Smooth muscle cell (in vitro differentiated cells): ENCODE measurements around the gene YWHAG. TPM values are rescaled to one million over a fixed set of nuclear protein-coding genes. Genes with fewer than 3 reads are reported as not detected.

Source experiments
- DNase-seq: peaks from one replicate; lab custom pipeline; 2025; ENCODE audit not compliant: unreplicated experiment; lab: John Stamatoyannopoulos, UW
- H2AFZ ChIP-seq: fragments of 200-600 bp; sonication (generic); 2 replicates; pipeline ENCODE4 v1.6.0; 2016; ENCODE audit warnings: antibody characterized with exemption, low read depth, mild to moderate bottlenecking
- H3F3A ChIP-seq: fragments of 200-600 bp; sonication (generic); 2 replicates; pipeline ENCODE4 v1.6.0; 2017; ENCODE audit warnings: antibody characterized with exemption, low read depth
- H3K27ac ChIP-seq: fragments of 200-600 bp; sonication (generic); 2 replicates; pipeline ENCODE4 v1.5.1; 2016; ENCODE audit warnings: low read depth, mild to moderate bottlenecking
- H3K27me3 ChIP-seq: fragments of 200-600 bp; sonication (generic); 2 replicates; pipeline ENCODE4 v1.6.1; 2016; ENCODE audit warnings: low read depth, mild to moderate bottlenecking
- H3K36me3 ChIP-seq: fragments of 200-600 bp; sonication (generic); 2 replicates; pipeline ENCODE4 v1.5.1; 2016; ENCODE audit warnings: low read depth
- H3K4me1 ChIP-seq: fragments of 200-600 bp; sonication (generic); 2 replicates; pipeline ENCODE4 v1.5.1; 2016; ENCODE audit warnings: low read depth
- H3K4me2 ChIP-seq: fragments of 200-600 bp; sonication (generic); 2 replicates; pipeline ENCODE4 v1.6.0; 2016; ENCODE audit warnings: mild to moderate bottlenecking
- H3K4me3 ChIP-seq: fragments of 200-600 bp; sonication (generic); 2 replicates; pipeline ENCODE4 v1.5.1; 2016; ENCODE audit warnings: mild to moderate bottlenecking
- H3K79me2 ChIP-seq: fragments of 200-600 bp; sonication (generic); 2 replicates; pipeline ENCODE4 v1.6.0; 2016; ENCODE audit warnings: low read depth, mild to moderate bottlenecking
- H3K9ac ChIP-seq: fragments of 200-600 bp; sonication (generic); 2 replicates; pipeline ENCODE4 v1.6.0; 2016; ENCODE audit warnings: low read depth
- H3K9me3 ChIP-seq: fragments of 200-600 bp; sonication (generic); replicated peaks from 2 replicates; pipeline ENCODE4 v1.5.1; 2016; ENCODE audit warnings: low read depth
- H4K20me1 ChIP-seq: fragments of 200-600 bp; sonication (generic); 2 replicates; pipeline ENCODE4 v1.6.0; 2016; ENCODE audit warnings: low read depth
- CTCF ChIP-seq: fragments of 200-600 bp; sonication (generic); IDR thresholded peaks from 2 replicates; pipeline ENCODE4 v1.5.1; 2017; ENCODE audit warnings: borderline replicate concordance, mild to moderate bottlenecking, antibody characterized with exemption; ENCODE audit not compliant: insufficient read depth, poor library complexity, severe bottlenecking
- WGBS: methylation state at CpG from one replicate; pipeline ENCODE4 v1.1.7; 2016; ENCODE audit warnings: low lambda C conversion rate; 5-methylcytosine and 5-hydroxymethylcytosine counted together
- polyA plus RNA-seq: library from polyadenylated mRNA; unstranded; fragments of >200 nt; fragmentation: Nextera tagmentation; extraction: Ambion mirVana; gene quantifications from 2 replicates; pipeline ENCODE4 v1.2.1, GENCODE V29; 2016
- total RNA-seq: library from RNA; depleted of rRNA; stranded (reverse); fragments of >200 nt; gene quantifications from 2 replicates; pipeline ENCODE4 v1.2.3, GENCODE V29; 2014

Gene YWHAG
- total and polyA plus RNA-seq, 2 experiments from 2014 or later = 17.6 to 132 TPM

GRCh38 chr7:76282344-76283253 lies 76.2 kb downstream of the YWHAG start:
- no peak for DNase-seq
- Histone ChIP-seq H3K9ac (no peak overlapping the region), H3K27me3 (peaks cover 14% of the 10 kb centered on the region)

DNA sequence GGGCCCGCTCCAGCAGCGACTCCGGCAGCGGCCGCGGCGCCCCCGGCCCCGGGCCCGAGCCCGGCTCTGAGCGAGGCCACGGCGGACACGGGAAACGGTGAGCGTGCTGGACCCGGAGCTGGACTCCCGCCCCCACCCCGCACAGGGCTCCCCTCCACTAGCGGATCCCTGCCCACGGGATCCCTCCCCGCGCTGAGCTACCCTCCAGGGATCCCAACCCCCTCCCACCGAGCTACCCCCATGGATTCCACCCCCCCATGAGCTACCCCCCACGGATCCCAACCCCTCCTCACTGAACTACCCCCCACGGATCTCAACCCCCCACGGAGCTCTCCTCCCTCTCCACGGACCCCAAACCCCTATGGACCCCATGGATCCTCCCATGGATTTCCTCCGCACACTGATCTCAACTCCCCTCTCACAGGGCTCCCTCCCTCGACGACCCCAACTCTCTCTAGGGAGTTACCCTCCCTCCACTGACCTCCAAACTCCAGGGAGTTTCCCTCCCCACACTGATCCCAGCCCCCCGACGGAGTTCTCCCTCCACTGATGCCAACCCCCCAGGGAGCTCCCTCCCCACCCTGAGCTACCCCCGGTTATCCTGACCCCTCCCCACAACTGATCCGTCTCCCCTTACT lies 77.0 kb downstream of the YWHAG start:
- 0% methylated on average over 12 of the region's 36 CpGs for WGBS

More at GRCh38 chr7:76282344-76283253, 76.2 kb downstream of the YWHAG start:
- Histone ChIP-seq H3K9me3 (no peaks in the 10 kb centered on the region), H3F3A (no peaks in the 10 kb centered on the region), H3K36me3 (no peaks in the 10 kb centered on the region), H3K27ac (no peak overlapping the region), H3K4me1 (no peaks in the 10 kb centered on the region), H2AFZ (peak overlapping the region; percentile 62), H3K4me3 (peak overlapping the region; percentile 63), H4K20me1 (no peaks in the 10 kb centered on the region), H3K4me2 (peak overlapping the region; percentile 87), H3K79me2 (no peaks in the 10 kb centered on the region)
- no peak for TF ChIP-seq CTCF
- WGBS = 3% methylated on average over 51 of the region's 98 CpGs

GRCh38 chr7:76281006-76281705 lies 77.6 kb downstream of the YWHAG start:
- no peaks in the 10 kb centered on the region for H3K79me2 ChIP-seq
- H2AFZ ChIP-seq = peak overlapping the region; percentile 81
- H3F3A ChIP-seq = no peaks in the 10 kb centered on the region
- H3K9me3 ChIP-seq = no peaks in the 10 kb centered on the region
- H3K9ac ChIP-seq = peak overlapping the region; percentile 47
- TF ChIP-seq CTCF = no peak
- peak overlapping the region; percentile 45 for H3K4me3 ChIP-seq
- peak overlapping the region; percentile 87 for H3K4me2 ChIP-seq
- H3K27me3 ChIP-seq = peaks cover 14% of the 10 kb centered on the region
- no peak for DNase-seq
- no peak overlapping the region for H3K27ac ChIP-seq
- H3K4me1 ChIP-seq = no peaks in the 10 kb centered on the region
- H4K20me1 ChIP-seq = no peaks in the 10 kb centered on the region
- H3K36me3 ChIP-seq = no peaks in the 10 kb centered on the region
- 4% methylated on average over 39 of the region's 63 CpGs for WGBS

More for the DNA sequence above, 77.0 kb downstream of the YWHAG start:
- Histone ChIP-seq H2AFZ (no peak overlapping the region), H4K20me1 (no peaks in the 10 kb centered on the region), H3K27ac (no peak overlapping the region), H3K27me3 (peaks cover 14% of the 10 kb centered on the region), H3K36me3 (no peaks in the 10 kb centered on the region), H3K79me2 (no peaks in the 10 kb centered on the region), H3K4me3 (peak overlapping the region; percentile 63), H3K9me3 (no peaks in the 10 kb centered on the region), H3K4me2 (peak overlapping the region; percentile 87), H3K4me1 (no peaks in the 10 kb centered on the region), H3F3A (no peaks in the 10 kb centered on the region), H3K9ac (no peak overlapping the region)
- TF ChIP-seq CTCF = no peak
- no peak for DNase-seq
